Astrocyte of the spinal cord (primary cell): Measurements from ENCODE around the gene FLNC.

Source experiments
- DNase-seq: peaks from one replicate; pipeline ENCODE4 v3.0.0; 2011; ENCODE audit warnings: low read depth, low spot score
- H3K4me3 ChIP-seq: 2 replicates; pipeline ENCODE4 v1.5.1; 2011; ENCODE audit warnings: low read depth, mild to moderate bottlenecking, low read length, moderate library complexity
- CTCF ChIP-seq: IDR thresholded peaks from 2 replicates; pipeline ENCODE4 v1.5.1; 2012; ENCODE audit warnings: low read depth, mild to moderate bottlenecking, low read length, inconsistent platforms
- in situ Hi-C: cut with HindIII; loops from 2 replicates; pipeline ENCODE4 v1.10.0; 2017; ENCODE audit warnings: low sequenced_read_pairs

FLNC gene

DNA sequence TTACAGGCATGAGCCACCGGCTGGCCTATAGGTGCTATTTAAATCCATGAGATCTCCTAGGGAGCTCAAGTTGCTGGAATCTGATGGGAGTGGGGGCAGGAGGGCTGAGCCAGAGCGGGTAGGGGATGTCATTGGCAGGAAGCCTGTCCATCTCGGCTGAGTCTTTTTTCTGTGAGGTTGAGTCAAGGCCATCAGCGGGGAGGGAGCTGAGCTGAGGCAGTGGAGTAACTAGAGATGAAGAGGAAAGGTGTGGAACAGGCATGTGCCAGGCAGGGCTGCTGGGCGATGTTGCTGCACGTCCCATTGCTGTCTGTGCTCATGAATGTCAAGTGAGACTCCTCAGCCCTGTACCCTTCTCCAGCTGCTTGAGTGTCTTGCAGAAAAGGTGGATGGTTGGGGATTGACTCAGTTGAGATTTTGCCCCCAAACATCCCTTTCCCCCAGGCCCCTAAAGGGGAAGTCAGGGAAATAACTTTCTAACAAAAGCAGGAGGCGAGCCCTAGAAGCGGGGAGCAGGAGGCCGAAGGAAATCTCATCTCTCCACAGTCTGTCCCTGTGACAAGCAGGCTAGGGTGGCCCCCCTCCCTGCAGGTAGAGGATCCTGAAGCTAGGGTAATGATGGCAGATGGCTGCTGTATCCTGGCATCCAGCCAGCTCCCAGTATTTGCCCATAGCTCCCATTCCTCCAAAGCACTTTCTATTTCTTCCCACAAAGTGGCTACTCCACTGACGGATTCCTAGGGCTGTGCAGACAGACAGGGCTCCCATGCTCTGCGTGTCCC is 37.8 kb downstream of the FLNC start:
- H3K4me3 ChIP-seq = no peak overlapping the region
- in situ Hi-C loops = no loop called here
- TF ChIP-seq CTCF = no peak

DNA sequence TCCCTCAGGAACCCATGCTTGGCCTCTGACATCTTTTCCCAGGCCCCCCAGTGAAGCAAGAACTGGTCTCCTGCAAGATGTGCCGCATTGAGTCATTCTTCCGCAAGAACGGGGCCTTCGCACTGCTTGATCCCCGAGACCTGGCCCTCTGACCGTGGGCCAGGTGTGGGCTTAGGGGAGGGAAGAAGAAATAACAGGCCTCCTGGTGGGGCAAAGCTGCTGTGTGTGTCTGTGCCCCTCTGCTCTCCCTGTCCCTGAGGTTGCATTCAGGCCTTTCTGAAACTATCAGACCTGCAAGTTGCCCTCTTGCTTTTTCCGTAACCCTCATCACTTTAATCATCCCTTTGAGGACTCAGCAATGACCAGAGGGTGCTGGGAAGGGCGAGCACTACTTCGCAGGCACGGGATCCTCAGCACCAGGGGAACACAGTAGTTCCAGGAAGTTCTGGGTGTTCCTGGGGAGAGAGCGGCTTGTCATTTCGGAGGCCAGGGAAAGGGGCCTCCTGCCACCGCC is 38.5 kb downstream of the FLNC start:
- no peak for DNase-seq
- no peak for TF ChIP-seq CTCF
- in situ Hi-C loops = no loop called here
- H3K4me3 ChIP-seq = no peak overlapping the region

More for the DNA sequence above, 37.8 kb downstream of the FLNC start:
- DNase-seq = no peak

DNA sequence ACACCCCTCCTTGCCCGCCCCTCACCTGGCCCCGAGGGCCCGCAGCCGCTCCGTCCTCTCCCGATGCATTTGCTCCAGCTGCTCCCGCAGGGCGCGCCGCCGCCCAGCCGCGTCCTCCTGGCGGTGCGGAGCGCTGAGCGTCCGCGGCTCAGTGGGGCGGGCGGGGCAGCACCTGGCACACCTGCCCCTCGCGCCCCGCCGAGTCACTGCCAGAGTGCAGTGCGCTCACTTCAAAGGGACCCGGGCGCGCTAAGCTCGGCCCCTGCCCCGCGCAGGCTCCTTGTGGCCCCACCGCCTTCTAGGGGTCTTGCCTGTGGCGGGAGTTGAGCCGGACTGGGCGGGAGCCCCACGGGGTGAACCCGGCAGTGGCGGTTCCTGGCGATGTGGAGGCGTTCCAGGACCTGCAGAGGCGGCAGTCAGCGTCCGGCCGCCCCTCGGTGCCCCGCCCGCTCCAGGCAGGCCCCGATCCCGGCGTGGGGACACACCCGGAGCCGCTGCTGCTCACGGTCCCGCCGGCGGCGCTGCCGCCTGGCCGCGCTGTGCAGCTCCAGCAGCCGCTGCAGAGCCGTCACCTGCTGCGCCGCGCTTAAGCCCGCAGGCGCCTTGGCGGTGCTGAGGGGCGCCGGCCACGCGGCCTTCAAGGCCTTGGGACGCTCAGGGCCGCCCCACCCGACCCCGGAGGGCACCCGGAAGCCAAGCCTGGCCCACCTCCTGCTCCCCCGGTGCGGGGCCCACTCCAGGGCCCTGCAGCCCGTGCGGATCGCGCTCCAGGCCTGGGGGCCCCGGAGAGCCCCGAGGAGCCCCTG is 39.1 kb downstream of the FLNC start:
- in situ Hi-C loops = no loop called here
- peak; percentile 4 for TF ChIP-seq CTCF
- peak overlapping the region; percentile 34 for H3K4me3 ChIP-seq
- DNase-seq = peak; percentile 19

GRCh38 chr7:128869944-128870285 is 39.7 kb downstream of the FLNC start:
- DNase-seq = no peak

GRCh38 chr7:128871050-128871449 is 40.8 kb downstream of the FLNC start:
- DNase-seq = no peak
- no peak for TF ChIP-seq CTCF
- no peak overlapping the region for H3K4me3 ChIP-seq
- in situ Hi-C loops = no loop called here

More at GRCh38 chr7:128869944-128870285, 39.7 kb downstream of the FLNC start:
- in situ Hi-C loops = no loop called here
- no peak for TF ChIP-seq CTCF
- no peak overlapping the region for H3K4me3 ChIP-seq

DNA sequence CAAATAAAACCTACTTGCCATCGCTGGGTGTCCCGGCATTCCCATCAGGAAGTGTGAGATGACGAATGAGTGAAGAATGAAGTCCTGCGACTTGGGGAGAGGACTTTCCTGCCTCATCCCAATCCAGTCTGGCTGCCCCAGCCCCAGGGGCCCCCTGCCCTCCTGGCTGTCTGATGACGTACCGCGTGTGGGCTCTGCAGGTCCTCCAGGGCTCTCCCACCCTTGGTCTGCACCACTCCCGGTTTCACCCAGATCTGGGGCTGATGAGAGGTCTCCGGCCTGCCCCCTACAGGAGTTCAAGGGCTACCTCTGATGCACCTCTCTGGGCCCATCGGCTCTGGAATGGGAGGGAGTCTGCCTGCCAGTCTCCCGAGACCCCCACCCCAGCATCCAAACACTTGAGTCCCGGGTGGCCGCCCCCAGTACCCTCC is 42.2 kb downstream of the FLNC start:
- in situ Hi-C loops = no loop called here
- no peak overlapping the region for H3K4me3 ChIP-seq
- TF ChIP-seq CTCF = no peak
- no peak for DNase-seq
